Upper lobe of left lung (tissue), 4 donors: ENCODE results near the gene USP3.

ENCODE experiments used
- POLR2A ChIP-seq, 4 donors: fragments of 450-650 bp; IDR thresholded peaks; one replicate each; pipeline ENCODE4 v1.5.1; 2016 to 2017; ENCODE audit warnings: antibody characterized with exemption in 4 of 4, mild to moderate bottlenecking in 2 of 4
- TF ChIP-seq, protein P1 (sequence below), 6 experiments: fragments of 450-650 bp in 4 of 6; fragments of 200-600 bp in 2 of 6; sonication (generic) in 2 of 6; IDR thresholded peaks; one replicate each; pipeline ENCODE4 v1.5.1; 2016 to 2019; ENCODE audit warnings: antibody characterized with exemption in 6 of 6

DNA sequence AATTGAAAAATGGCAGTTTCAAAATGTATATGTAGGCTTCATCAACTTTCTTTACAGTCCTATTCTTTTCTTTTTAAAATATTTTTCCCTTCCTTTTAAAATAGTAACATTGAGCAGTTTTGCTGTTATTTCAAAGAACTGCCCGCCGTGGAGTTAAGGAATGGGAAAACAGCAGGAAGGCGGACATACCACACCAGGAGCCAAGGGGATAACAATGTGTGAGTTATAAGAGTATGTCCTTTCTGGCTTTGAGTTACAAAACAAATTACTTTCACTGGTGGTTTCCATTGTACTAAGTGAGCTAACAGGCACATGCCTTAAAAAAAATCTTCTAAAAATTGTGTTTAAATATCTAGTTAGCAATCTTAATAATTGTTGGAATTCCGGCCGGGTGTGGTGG lies 55.4 kb downstream of the USP3 start:
- TF ChIP-seq, protein P1, sequence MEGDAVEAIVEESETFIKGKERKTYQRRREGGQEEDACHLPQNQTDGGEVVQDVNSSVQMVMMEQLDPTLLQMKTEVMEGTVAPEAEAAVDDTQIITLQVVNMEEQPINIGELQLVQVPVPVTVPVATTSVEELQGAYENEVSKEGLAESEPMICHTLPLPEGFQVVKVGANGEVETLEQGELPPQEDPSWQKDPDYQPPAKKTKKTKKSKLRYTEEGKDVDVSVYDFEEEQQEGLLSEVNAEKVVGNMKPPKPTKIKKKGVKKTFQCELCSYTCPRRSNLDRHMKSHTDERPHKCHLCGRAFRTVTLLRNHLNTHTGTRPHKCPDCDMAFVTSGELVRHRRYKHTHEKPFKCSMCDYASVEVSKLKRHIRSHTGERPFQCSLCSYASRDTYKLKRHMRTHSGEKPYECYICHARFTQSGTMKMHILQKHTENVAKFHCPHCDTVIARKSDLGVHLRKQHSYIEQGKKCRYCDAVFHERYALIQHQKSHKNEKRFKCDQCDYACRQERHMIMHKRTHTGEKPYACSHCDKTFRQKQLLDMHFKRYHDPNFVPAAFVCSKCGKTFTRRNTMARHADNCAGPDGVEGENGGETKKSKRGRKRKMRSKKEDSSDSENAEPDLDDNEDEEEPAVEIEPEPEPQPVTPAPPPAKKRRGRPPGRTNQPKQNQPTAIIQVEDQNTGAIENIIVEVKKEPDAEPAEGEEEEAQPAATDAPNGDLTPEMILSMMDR (IDR thresholded peaks at IDR 0.05), result no peak
- TF ChIP-seq POLR2A (IDR thresholded peaks at IDR 0.05), result no peak
